Neural cell (in vitro differentiated cells): Measurements from ENCODE around the gene WBP1.

ENCODE experiments used
- CTCF ChIP-seq: fragments of 450-650 bp; IDR thresholded peaks from 2 replicates; pipeline ENCODE4 v1.5.1; 2014; ENCODE audit warnings: antibody characterized with exemption, mild to moderate bottlenecking, moderate library complexity; ENCODE audit not compliant: poor library complexity, severe bottlenecking
- EZH2 ChIP-seq: fragments of 200-600, 300-800 bp; shearing (Covaris generic), sonication (generic); IDR thresholded peaks from 2 replicates; pipeline ENCODE4 v1.6.1; 2014; ENCODE audit warnings: antibody characterized with exemption, low read length, borderline replicate concordance, mild to moderate bottlenecking; ENCODE audit not compliant: insufficient read depth, poor library complexity, severe bottlenecking
- MXI1 ChIP-seq: fragments of 450-650 bp; conservative IDR thresholded peaks from 2 replicates; pipeline ENCODE4 v1.6.1; 2014; ENCODE audit warnings: antibody characterized with exemption, mild to moderate bottlenecking; ENCODE audit not compliant: poor library complexity, severe bottlenecking
- RAD21 ChIP-seq: fragments of 450-650 bp; conservative IDR thresholded peaks from 2 replicates; pipeline ENCODE4 v1.6.1; 2014; ENCODE audit warnings: antibody characterized with exemption, mild to moderate bottlenecking, moderate library complexity

GRCh38 chr2:74416778-74417177, 41.5 kb upstream of the WBP1 start:
- TF ChIP-seq EZH2 (no peak), CTCF (no peak), RAD21 (no peak), MXI1 (no peak)
